SU-DHL-6 (cell line): ENCODE data around the gene KRT32.

Experiments
- CTCF ChIP-seq: fragments of 200-600 bp; sonication (generic); IDR thresholded peaks from one replicate; pipeline ENCODE4 v1.5.1; 2017; ENCODE audit warnings: antibody characterized with exemption, mild to moderate bottlenecking, low read length, moderate library complexity; ENCODE audit not compliant: insufficient read depth, poor library complexity, severe bottlenecking
- EZH2phosphoT487 ChIP-seq: fragments of 200-600 bp; sonication (generic), shearing (Covaris generic); conservative IDR thresholded peaks from 2 replicates; pipeline ENCODE4 v1.6.1; 2018; ENCODE audit warnings: mild to moderate bottlenecking, antibody characterized with exemption, low read length, moderate library complexity, mixed read lengths

DNA sequence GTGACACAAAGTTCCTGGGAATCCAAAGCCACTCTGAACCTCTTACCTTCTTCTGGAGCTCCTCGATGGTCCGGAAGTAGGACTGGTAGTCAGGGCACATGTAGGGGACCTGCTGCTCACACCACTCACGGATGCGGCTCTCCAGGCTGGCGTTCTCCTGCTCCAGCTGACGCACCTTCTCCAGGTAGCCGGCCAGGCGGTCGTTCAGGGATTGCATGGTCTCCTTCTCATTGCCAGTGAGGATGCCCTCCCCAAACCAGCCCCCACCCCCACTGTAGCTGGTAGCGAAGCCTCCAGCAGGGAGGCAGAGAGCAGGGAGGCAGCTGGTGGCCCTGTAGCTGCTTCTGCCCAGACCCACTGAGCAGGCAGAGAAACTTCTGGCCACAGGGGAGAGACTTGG lies 13.4 kb upstream of the KRT32 start:
- TF ChIP-seq CTCF (no peak), EZH2phosphoT487 (no peak)
